ENCODE measurements around the gene NTN1.
"Not testable (repeated sequence)": the region's sequence is repeated elsewhere in the genome, so short reads cannot be mapped to it uniquely, and the experiment has no call there.

NTN1 gene

DNA sequence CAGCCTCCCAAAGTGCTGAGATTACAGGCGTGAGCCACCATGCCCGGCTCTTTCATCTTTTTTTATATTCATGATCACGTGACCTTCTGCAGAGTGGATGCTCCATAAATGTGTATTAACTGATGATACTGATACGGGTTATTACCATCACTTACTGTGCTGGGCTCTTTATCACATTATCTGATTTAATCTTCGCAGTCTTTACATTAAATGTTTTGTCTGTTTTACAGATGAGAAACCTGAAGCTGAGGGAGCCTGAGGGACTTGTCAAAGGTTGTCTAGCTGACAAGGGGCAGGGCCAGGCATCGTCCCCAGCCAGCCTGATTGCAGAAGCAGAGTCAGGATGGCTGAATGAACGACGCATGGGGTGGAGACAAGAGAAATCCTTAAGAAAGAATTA lies 104.4 kb downstream of the NTN1 start:
- DNase-seq: no peak

DNA sequence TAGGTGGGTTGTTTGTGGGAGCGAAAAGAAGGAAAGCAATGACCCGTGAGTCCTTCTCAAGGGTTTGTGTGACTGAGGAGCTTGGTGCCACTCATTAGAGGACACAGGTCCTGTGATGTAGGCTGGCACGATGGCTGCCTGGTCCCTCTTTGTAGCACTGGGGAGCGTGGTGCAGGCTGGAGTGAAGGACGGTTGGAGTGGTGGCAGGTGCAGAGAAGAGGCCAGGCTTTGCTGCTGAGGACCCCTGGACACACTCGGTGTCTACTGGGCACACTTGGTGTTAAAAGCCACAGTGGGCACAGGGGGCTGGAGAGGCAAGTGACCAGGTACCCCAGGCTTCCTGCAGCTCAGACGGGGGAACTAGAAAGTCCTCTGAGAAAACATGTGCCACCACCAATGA lies 106.0 kb downstream of the NTN1 start:
- DNase-seq: no peak

DNA sequence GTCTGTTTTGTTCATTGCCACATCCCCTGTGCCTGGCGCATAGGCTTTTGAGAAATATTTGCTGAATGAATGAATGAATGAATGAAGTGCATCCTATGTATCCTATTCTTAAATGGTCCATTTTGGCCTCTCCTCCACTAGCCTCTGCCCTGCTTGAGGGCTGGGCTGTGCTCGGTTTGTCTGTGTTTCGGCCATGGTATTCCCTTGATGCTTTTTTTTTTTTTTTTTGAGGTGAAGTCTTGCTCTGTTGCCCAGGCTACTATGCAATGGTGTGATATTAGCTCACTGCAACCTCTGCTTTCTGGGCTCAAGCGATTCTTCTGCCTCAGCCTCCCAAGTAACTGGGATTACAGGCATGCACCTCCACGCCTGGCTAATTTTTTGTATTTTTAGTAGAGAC lies 110.1 kb downstream of the NTN1 start:
- DNase-seq: no peak

DNA sequence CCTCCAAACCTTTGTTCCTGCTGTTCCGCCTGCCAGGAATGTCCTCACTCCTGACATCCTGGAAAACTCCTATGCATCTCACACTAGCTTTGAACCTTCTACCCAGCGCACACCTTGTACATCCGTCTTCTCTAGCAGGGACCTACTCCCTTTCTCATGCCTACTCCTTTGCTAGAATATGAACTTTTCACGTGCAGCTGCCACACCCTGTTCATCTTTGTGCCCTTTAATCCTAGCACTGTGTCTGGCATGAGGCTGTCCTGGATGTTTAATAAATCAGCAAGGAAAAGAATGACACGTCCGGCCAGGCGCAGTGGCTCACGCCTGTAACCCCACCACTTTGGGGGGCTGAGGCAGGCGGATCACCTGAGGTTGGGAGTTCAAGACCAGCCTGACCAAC lies 111.0 kb downstream of the NTN1 start:
- no peak for DNase-seq

DNA sequence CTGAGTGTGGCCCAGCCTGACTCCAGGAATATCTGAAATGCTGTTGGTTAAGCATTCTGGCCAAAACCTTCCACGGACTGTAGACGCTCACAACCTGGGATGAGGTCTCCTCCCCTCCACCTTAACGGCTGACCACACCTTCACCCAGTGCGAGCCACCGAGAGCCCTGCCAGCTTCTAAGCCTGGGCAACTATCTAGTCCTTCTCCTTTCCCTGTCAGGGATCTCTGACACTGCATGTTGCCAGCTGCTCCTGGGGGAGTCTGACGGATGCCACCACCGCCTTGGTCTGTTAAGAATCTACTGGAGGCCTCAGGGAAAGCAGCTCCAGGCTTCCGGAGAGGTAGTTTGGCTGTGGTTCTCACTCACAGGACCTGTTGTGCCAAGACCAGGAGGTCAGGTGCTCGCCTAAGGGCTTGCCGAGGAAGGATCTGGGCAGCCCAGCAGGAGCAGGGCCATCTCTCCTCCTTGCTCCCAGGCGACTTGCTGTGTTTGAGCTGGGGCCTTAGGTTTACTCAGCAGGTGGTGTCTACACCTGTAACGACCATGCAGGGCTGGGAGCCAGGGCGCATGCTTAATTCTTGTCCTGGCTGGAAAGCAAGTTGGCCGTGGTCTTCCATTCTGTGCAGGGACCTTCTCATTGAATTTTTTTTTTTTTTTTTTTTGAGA lies 111.8 kb downstream of the NTN1 start:
- no peak for DNase-seq

DNA sequence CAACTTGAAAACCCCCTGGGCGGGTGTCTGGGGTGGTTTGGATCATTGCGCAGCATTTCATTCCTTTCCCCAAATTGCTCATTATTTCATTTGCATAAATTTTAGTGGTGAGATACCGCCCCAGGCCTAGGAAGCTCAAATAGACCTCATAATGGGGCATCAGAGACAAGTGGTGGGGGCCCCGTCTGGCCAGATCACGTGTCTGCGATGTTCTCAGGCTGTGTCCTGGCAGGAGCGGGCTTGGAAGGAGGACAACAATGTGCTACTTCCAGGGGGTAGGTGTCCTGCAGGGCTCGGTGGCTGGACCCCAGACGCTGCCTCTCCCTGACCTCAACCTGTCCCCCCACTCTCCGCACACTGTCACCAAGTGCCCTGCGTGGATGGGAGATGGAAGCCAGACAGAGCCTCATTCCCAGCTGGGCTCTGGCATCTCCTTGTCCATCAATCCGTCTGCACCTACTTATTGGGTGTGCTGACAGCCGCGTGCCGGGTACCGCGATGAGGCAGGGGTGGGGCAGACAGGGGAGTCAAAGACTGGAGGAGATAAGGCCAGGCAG lies 116.9 kb downstream of the NTN1 start:
- DNase-seq: no peak

DNA sequence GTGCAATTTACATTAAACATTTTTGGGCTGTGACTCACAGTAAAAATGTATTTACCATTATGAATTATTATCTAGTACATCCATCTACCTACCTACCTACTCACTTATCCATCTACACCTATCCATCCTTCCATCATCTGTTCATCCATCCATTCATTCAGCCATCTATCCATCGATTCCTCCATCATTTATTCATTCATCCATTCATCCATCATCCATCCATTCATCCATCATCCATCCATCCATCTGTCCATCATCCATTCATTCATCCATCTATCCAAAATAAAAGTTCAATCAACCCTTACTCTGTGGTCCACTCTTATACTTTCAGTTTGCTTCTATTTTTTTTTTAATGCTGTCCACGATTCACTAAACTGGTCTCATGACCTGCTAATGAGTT lies 118.4 kb downstream of the NTN1 start:
- DNase-seq: no peak

DNA sequence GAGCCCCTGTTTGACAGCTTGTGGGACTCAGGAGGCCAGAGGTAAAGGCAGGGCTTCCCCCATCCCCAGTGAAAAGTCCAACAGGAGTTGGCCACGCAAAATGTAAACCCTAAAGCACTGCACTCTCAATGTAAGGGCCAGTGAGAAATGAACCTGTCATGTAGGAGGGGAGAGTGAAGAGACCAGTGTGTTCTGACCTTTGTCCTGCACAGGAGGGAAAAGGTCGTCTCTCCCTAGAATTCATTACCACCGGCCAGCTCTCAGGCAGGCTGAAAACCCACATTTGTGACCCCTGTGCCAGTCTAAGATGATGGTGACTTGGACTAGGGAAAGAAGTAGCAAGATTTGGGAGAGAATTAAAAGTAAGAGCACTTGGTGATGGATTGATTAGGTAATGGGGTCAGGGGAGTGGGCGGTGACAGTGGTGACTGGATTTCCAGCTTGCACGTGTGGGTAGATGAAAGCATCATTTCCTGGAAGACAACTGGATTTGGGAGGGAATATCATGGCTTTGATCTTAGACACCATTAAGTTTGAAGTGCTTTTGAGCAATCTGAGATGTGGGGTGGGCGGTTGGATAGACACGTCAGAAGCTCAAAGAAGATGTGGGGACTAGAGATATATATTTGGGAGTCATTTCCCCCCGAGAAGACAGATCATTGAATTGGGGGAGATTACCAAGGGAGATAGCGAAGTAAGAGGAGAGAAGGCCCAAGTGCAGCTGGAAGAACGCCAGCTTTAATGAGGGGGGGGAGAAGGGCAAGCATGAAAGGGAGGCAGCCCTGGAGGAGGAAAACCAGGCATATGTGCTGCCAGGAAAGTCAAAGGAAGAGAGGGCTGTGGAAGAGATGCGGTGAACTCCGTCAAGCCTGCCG lies 119.5 kb downstream of the NTN1 start:
- no peak for DNase-seq

DNA sequence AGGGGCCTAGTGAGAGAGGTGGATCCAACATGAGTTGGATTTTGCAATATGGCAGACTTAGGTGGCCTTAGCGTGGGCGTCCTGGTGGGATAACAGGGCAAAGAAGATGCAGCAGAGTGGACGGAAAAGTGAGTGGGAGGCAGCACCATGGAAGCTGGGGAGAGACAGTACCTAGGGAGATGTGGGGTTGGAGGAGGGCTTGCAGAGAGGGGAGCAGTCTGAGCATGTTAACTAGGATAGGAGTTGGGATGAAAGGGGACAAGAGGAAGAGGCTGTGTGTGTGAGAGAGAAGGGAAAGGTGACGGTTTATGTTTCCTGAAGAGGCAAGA lies 120.1 kb downstream of the NTN1 start:
- no peak for DNase-seq

DNA sequence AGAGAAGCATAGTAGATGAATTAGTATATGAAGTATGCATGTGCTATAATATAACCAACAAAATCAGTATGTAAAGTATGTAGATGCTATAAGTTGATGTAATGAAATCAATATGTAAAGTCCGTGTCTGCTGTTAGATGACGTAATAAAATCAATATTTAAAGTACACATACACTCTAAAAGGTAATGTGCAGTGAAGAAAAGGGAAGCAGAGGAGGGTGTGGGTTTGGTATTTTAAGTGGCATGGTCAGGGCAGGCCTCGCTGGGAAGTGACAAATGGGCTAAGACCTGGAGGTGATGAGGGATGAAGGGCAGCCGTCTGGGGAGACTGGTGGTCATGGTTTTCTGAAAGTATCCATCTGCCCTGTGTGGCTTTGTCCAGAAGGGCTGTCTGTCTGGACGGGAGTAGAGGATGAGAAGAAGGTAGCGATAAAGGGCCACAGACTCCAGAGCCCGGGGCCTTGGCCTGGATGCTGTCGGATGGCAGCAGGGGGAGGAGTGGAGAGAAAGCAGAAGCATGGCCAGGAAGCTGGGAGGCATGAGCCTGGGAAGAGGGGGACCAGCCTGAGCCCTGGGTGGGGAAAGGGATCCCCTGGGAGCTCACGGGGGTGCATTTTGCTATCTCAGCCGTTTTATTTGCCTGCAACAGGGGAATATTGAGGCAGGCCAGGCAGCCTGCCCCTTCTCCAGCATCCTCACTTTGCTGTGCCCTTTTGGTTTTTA lies 121.6 kb downstream of the NTN1 start:
- no peak for DNase-seq

DNA sequence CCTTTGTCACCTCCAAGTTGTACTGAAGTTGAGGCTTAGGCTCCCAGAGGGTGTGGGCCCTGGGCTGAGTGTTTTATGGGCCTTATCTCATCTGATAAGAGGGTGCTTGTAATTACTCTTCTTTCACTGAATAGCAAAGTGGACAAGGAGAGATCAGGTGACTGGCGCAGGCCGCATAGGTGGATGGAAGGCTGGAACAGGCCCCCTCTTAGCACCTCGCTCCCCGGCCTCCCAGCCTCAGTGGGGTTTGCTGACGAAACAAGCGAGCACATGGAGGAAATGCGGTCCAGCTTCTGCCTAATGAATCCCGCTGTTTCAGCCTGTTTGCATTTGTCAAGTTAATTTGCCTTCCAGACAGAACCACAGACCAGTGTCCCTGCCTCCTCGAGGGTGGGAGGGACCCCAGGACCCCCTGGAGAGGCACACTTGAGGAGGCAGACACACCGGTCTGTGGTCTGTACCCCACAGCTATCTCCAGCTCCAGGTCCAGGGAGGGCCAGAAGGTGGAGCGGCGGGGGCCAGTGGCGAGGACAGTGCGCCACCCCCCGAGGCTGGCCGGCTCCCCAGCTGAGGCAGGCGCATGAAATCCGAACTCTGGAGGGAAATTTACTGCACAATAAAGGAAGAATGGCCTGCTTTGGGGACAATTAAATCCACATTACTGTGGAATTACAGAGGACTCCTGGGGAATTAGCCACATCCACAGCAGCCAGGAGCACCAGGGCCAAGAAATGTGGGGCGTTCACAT lies 123.4 kb downstream of the NTN1 start:
- DNase-seq: no peak

DNA sequence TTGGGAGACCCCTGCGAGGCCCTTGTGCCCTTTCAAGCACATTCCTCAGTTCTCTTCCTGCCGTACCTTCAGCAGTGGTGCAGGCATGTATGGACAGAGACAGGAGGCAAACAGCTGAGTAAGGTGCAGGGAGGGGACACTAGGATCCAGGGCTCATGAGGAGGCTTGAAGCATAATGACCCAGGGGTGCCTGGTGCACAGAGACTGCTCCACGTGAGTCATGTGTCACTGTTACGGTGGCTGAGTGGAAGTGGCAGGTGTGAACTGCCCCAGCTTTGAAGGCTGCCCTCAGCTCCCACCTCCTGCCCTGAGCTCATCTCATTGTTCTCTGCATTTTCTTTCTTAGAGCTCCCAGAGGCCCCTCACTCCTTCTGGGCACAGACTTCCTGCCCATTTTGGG lies 124.8 kb downstream of the NTN1 start:
- no peak for DNase-seq

DNA sequence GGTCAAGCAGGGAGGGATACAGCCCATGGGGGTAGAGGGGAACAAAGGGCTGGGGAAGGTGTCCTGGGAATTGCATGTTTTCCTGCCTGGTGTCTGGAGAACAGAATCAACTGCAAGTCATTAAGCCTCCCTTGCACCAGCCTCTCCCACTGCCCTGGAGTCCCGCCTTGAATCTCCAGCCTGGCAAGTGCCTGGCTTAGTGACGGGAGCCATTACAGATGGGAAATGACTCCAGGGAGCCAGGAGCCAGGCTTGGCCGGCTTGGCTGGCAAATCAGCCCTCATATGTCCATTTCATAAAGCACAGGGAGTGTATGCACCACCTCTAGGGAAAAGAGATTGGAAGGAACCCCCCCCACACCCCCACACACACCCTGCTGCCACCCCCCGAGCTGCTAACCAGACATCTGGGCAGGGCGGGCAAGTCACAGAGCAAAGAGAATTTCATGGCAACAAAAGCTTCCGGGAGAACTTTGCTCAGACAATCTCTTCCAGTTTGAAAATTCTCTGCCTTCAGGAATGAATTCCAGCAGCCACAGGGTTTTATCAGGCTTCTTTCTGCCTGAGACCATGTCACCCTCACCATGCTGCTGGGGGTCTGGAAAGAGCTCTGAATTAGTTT lies 127.7 kb downstream of the NTN1 start:
- DNase-seq: no peak

DNA sequence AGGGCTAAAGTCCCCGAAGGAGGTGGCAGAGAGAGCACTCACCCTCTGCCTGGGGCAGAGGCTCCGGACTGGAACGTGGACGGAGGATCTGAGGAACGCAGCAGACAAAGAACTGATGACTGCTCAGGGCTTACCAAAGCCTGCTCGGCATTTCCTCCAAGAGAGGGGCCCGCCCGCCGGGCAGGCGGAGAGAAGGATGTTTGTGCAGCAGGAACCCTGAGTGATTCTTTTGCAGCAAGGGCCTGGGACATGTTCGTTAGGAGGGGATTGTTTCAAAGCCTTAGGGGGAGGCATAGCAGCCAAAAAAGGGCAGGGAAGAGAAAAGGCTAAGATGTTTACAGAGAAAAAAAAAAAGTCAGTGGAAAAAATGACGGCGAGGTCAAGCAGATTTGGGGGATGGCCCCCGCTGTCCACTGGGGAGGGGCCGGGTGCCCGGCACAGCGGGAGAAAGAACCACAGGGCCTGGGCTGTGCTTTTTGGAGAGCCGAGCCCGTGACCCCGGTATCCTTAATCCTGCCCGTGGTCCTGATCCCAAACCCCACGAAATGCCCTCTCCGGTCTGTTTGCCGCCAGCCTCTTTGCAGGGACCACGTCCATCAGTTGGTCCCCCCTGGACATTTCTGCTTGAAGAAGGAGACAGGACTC lies 129.3 kb downstream of the NTN1 start:
- DNase-seq: no peak

DNA sequence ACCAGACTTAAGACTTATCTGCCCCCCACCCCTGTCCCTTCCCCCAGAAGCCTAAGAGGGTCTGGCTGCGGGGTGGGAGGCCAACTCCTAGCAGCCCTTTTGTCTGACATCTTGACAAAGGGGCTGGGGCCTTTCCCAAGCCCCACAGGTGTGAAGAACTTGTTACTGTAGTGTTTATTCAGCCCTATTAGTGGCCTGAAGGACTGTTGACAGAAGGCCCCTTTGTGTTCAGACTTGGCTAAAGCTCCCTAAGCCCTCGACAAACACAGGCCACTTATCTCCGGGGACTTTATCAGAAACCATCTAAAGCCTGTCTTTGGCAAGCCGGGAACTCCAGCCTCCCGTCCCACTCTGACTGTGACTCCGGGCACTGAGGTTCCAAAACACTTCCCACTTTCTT lies 129.8 kb downstream of the NTN1 start:
- no peak for DNase-seq

DNA sequence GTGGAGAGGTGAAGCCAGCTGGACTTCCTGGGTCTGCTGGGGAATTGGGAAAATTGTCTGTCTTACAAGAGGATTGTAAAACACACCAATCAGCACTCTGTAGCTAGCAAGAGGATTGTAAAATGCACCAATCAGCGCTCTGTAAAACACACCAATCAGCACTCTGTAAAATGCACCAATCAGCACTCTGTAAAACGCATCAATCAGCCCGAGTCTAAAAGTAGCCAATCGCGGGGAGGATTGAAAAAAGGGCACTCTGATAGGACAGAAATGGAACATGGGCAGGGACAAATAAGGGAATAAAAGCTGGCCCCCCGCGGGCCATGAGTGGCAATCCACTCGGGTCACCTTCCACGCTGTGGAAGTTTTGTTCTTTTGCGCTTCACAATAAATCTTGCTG lies 130.4 kb downstream of the NTN1 start:
- not testable (repeated sequence) for DNase-seq

DNA sequence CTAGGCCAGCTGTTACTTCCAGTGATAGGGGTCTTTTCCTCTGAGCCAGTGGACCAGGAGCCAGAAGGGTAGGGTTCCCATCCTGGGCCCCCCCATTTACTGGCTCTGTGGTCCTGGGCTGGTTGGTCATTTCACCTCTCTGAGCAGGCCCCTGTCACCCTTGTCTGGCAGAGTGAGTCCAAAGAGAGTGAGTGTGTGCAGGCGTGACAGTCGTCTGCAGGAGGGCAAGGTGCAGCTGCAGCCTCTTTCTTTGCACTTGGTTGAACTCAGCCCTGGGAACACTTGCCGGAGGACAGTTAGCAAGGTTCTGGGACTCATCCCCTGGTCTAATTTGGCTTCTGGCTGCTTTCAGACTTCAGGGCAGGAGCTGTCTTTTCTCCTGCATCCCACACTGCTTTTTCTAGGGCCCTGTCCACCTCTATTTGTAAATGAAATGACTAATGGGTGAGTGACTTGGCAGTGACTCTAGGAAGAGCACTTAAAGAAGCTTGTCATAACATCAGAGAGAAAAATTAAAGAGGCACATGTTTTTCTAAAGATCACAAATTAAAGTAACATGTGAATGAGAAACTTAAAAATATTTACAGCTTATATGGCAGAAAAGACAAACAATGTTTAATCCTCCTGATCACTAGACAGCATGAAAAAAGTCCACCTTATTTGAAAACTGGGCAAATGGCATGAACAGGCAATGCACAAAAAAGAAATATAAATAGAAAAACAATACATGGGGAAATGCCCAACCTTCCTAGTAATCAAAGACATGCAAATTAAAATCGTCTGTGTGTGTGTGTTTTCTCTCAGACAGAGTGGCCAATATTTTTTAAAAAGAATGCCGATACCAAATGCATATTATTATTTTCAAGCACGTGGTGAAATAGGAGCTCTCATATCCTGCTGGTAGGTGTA lies 137.5 kb downstream of the NTN1 start:
- no peak for DNase-seq

DNA sequence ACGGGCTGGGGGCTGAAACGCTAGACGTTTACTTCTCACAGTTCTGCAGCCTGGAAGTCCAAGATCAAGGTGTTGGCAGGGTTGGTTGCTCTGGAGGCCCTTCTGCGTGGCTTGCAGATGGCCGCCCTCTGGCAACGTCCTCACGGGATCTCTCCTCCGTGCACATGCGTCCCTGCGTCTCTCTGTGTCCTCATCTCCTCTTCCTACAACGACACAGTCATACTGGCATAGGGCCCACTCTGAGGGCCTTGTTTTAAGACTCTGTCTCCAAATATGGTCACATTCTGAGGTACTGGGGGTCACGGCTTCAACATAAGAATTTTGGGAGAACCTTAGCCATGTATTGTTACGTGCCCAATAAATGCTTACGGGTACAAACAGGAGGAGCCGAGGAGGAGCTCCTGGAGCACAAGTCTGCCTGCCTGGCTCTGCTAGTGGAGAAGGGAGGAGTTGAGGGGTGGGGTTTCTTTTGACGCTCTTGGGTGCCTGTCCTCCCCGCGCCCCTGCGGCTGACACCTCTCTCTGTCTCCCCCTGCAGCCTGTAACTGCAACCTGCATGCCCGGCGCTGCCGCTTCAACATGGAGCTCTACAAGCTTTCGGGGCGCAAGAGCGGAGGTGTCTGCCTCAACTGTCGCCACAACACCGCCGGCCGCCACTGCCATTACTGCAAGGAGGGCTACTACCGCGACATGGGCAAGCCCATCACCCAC lies 141.1 kb downstream of the NTN1 start:
- DNase-seq: no peak

DNA sequence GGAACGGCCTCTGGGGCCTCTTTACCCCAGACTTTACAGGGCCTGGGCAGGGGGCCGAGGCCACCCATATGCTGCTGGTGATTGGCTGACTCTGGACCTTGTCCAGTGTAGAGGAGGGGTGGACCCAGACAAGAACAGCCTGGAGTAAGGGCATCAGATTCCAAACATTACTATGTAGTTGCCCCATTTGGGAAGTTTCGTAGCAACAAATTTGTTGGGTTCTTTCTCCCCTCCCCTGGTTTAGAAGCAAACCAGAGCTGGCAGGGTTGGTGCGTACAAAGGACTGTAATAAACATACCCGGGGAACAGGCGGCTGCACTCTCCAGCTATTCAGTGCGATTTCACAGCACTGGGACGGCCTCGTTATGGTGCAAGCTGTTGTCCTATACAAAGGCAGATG lies 145.5 kb downstream of the NTN1 start:
- DNase-seq: no peak

DNA sequence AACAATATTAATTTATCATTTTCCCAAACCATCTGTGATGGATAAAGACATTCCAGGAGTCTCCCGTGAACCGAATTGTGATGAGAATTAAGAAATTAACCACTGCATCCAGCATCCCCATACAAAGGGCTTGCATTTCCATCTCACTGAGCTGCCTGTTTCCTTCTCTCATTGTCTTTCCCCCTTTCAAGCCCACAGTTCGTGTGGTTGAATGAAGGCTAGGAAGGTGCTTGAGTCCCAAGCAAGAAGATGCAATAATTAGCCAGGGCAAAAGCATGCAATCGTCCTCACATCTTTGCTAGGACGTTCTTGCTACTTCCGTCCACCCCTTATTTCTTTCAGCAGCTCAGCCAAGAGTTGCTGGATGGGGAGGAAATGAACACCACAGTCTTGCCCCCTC lies 146.1 kb downstream of the NTN1 start:
- DNase-seq: no peak
